HG03135 (cell line): ENCODE data around the gene DLG5.

Experiments
- ATAC-seq: cut with Tn5 transposase; IDR thresholded peaks from one replicate; pipeline ENCODE4 v1.9.1; 2021; ENCODE audit warnings: mild to moderate bottlenecking, moderate library complexity; ENCODE audit not compliant: unreplicated experiment

DLG5 gene

DNA sequence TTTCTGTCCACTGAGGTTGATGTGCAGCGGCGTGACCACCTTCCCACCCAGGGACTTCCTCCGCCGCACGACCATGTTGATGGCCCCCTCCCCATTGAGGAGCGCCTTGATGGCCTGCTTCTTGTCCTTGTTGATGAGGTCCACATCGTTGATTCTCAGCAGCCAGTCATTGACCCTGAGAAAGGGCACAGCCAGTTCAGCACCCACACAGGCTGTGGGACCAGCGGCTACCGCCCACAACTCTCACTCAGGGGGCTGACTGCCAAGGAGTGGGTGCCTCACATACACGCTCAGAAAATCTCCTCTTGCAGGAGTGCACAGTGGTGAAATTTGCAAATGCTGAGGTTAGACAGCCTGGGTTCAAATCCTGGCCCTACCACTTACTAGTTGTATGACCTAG lies 97.2 kb downstream of the DLG5 start:
- no peak for ATAC-seq

DNA sequence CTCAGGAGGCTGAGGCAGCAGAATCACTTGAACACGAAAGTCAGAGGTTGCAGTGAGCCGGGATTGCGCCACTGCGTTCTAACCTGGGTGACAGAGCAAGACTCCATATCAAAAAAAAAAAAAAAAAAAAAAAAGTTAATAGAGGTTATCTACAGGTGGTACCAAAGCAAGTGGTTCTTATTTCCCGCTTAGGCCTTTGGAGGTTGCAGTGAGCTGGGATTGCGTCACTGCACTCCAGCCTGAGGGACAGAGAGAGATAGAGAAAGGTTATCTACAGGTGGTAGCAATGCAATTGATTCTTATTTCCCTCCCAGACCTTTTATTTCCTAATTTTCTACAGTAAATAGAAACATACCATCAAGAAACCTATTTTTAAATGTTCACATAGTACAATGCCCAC lies 98.2 kb downstream of the DLG5 start:
- no peak for ATAC-seq

DNA sequence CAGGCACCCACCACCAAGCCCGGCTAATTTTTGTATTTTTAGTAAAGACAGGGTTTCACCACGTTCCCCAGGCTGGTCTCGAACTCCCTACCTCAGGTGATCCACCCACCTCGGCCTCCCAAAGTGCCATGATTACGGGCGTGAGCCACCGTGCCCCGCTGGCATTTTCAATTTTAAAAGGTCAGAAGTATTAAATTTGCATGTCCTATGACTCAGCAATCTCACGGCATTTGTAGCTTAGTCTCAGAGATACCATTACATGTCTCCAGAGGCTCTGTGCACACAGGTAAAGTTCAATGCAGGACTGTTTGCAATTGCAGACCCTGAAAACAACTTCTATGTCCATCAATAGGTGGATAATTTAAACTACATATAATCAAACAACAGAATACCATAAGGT lies 99.2 kb downstream of the DLG5 start:
- no peak for ATAC-seq

DNA sequence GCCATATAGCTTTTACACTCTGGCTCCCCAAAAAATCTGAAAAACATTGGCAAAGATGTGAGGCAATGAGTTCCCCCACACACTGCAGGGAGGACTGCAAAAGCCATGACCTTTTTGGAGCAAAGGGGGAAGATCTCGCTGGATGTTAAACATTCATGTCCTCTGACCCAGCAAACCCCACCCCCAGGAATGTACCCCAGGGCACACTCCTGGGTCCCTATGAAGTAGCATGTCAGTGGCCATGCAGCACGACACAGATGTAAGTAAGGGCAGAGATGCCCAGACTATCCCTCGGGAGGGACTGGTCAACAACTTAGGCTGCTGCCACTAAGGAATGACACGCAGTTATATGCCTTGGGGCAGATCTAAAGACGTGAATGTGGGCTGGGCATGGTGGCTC lies 100.6 kb downstream of the DLG5 start:
- no peak for ATAC-seq

DNA sequence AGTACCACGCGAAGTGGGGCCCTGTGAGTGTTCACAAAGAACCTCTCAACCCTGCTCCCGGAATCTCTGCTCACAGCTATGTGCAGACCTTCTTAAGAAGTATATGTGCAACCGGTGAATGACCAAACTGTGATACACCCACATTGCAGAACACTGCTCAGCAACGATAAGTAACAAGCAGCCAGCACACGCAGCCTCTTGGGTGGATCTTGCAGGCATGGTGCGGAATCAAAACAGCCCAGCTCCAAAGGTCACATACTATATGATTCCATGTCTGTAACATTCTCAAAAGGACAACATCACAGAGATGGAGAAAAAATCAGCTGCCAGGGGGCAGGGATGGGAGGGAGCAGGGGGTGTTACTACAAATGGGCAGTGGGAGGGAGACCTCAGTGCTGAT lies 101.6 kb downstream of the DLG5 start:
- ATAC-seq = no peak

DNA sequence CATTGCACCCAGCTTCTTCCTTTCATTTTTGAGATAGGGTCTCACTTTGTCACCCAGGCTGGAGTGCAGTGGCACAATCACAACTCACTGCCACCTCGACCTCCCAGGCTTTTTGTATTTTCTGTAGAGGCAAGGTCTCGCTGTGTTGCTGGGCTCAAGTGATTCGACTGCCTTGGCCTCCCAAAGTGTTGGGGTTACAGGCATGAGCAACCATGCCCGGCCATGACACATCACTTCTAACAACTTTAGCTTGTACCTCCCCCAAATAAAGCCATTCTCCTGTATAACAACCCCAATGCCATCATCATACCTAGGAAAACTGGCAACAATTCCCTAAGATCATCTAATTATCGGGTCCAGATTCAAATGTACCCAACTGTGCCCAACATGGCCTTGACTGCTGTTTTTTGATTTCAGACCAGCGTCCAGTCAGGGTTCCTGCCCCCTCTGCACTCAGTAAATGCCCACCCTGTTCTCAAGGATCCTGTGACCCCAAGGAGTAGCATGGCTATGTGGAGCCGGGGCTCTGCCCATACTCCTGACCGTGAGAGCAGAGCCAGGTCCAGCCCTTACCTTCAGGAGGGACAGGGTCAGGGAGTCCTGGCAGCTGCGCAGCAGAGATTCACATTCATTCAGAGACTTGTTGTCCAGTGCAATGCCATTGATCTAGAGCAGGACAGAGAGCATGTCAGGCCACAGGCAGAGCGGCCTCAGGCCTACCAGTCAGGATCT lies 102.6 kb downstream of the DLG5 start:
- no peak for ATAC-seq

DNA sequence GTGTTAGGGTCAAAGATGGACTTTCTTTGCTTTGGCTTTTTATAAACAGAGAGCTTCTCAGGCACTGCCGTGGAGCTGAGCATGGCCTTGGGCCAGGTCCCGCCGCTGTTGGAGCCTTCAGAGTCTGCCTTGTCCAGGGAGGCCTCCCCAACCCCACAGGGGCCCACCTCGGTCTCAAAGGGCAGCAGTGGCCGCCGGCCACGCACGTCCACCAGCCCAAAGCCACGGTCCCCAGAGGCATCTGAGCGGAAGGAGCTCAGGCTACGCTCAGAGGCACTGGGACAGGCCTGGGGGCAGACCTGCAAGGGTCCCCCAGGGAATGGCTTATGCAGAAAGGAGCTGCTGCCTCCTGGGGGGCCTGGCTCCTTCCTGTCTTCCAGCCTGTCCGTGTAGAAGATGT lies 105.0 kb downstream of the DLG5 start:
- ATAC-seq = no peak

DNA sequence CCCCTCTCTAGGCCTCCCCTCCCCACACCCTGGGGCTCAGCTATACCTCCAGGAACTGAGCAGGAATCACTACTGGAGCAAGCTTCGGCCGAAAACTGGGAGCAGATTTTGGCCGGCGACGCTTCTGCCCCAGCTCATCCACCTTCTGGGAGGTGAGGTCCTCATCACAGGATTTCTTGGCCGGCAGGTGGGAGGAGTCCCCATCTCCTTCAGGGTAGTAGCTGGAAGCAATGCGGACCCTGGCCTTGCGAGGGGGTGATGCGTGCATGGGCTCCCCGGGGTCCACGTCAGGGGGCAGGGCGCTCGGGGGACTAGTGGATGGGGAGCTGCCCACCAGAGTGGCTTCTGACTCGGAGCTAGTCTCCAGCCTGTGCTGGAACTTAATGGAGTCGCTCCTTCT lies 105.5 kb downstream of the DLG5 start:
- ATAC-seq = no peak

DNA sequence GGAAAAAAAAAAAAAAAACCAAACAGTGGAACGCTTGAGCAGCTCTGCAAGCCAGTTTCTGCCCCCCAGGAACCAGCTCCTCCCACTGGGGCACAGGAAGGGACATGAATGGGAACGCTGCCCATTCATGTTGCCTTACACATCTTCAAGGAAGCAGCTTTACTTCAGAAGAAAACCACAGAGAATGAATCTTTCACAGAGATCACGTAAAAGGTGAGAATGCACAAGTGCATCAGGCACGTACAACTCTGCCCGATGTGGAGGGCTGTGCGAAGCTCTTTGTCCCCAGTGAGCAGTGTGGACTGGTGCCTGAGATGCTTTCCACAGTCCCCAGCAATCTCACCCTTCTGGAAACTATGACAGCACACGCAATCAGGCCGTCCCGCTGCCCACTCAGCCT lies 106.2 kb downstream of the DLG5 start:
- ATAC-seq = no peak

DNA sequence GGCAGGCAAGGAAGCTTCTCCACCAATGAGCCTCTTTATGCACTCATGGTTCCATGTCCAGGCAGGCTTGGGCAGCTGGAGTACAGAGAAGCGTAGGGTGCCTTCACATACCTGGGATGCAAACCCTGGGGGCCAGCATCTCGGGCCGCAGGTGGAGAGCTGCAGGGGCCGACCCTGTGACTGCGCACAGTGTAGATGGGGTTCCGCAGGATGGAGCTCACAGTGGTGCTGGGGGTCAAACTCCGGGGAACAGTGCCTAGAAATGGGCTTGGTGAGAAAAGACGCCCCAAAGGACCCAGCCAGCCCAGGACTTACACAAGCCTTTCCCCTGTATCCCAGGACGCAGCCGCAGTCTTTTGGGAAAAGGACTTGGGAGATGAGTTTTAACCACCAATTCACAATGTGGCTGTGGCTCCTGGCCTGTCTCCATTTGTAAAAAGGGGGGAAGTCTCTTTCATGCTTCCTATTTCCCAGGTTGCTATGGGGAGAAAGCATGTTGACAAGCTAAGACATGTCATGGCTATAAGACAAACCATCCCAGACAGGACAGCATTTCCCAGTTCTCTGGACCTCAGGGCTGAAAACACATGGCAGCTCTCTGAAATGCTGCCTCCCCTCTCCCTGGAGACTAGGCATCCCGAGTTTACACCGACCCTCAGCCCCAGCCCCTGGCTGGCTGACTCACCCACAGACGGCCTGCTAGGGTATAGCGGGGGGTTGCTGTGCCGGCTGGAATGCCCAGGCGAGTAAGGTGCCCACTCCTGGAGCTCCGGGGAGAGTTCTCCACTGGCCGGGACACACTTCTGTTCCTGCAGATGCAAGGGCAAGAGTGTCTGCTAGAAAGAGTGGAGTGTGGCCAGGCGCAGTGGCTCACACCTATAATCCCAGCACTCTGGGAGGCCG lies 107.1 kb downstream of the DLG5 start:
- no peak for ATAC-seq

DNA sequence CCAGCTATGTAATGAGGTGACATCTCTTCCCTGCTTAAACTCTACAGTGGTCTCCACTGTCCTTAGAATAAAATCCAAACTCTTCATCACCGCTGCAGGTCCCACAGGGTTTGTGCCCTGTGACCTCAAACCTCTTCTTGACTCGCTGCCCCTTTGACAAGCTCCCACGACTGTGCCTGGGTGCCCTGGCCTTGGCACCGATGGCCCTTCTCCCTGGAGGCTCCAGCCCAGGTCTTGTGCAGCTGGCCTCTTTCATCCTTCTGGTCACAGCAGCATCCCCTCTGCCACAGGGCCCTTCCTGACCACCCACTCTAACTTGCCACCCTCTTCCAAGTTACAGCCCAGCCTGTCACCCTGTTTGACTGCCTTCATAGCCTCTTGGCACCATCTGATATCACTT lies 108.2 kb downstream of the DLG5 start:
- ATAC-seq = no peak

DNA sequence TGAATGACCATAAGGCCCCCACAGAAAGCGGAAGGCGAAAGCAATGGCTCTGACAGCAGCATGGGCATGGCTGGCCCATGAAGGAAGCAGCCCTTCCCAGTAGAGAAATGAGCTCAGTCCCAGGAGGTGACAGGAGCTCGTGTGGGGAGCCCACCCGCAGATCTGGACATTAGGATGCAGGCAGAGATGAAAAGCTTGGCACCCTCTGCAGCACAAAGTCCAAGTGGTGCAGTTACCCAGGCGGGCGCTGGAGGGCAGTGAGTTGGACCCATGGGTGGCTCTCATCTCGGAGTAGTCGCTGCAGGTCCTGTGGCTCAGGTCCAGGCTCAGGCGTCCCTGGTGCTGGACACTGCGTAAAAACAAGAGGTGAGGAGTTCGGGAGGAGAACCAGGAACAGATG lies 109.0 kb downstream of the DLG5 start:
- ATAC-seq = no peak

DNA sequence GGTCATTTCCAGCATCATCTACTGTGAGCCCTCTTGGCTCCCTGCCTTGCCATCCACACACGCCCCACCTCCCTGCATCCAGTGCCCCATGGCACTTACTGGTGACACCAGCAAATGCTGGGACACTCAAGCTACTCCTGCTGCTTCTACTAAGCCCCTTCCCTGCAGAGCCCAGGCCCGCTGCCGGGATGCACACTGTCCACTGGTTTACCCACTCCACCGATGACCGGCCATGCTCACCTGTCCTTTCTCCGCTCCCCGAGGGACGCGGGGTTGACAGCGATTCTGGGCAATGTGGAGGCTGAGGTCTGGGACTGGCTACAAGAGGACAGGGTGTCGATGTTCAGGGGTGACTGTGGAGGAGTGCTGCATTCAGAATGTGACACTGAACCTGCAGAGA lies 110.2 kb downstream of the DLG5 start:
- ATAC-seq = no peak

DNA sequence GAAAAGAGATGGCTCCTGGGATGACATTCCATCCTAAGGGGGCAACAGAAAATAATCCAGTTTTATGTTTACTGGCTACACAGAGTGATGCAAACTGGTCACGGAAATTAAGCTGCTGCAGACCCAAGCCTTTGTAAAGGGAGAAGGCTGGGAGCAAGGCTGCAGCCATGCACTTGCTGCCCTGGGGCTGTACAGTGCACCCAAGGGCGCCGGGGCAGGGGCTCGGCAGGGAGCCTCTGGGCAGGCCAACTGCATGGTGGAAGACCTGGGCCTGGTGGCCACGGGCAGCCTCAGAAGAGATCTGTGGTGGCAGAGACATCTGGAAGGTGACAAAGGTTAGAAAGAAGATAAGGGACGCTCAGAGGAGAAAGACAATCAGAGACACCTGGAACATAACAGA lies 113.8 kb downstream of the DLG5 start:
- ATAC-seq = no peak

DNA sequence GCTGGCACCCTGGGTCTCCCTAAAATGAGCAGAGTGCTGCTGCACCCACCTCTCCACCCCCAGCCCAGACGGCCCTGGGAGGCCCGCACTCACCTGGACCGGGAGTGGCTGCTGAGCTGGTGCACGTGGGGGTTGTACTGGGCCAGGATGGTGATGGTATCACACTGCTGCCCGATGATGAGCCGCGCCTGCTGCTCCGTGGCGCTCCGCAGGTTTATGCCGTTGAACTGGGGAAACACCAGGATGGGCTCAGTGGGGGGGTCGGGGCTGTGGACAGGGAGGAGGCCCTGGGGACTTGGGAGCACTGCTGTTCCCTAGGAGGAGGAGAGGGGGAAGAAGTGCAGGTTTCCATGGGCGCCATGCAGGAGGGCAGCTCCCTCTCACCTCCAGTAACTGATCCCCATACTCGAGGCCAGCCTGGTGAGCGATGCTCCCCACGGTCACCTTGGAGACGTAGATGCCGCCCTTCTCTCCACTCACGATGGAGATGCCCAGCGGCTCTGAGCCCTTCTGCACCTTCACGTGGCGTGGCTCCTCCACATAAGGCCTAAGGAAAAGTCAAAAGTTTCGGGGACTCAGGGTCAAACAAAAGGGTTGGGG lies 114.6 kb downstream of the DLG5 start:
- no peak for ATAC-seq

DNA sequence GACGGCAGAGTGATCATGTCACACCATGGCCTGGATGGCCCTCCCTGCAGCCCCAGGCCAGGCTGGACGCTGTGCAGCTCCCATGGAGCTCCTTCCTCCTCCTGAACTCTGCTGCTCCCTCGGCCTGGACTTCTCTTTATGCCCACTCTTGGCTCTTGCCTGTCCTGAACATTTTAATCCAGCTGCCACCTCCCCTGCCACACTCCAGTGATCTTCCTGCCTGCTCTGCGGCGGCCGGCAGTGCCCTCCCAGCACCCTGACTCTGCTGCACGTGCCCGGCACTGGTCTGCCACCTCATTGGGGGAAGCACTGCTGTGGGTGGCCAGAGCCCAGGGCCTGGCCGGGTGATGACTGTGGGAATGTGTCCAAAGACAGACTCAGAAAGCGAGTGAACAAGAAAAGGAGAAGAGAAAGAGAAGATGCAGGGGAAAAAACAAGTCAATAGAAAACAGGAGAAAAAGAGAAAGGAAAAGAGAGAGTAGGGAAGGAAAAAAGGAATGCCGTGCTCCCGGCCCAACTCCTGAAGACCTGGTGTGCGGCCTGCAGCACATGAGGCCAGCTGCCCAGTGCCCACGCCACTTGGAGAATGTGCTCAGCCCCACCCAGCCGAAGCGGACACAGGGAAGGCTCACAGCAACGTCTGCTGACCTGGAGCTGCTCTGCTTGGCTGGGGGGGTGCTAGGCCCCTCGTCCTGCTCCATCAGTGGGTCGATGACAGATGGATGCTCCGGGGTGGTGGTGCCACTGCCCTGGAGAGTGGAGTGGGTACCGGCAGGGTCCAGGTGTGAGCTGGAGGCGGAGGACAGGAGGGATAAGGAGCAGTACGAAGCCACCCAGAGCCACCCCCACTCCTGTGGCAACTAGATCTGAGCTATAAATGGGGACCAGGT lies 115.9 kb downstream of the DLG5 start:
- no peak for ATAC-seq

DNA sequence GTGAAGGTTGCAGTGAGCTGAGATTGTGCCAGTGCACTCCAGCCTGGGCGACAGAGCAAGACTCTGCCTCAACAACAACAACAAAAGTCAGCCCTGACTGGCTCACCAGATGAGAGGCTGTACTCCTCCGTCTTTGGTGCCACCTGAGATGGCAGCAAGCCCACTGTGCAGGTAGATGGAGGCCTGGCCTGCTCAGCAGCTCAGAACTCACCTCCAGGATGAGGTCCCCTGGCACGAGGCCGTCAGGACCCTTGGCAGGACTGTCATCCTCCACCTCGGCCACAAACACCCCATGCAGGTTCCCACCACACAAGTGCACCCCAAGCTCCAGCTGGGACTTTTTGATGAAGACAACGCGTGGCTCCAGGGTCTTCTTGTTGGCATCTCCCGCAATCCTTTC lies 117.2 kb downstream of the DLG5 start:
- ATAC-seq = no peak

DNA sequence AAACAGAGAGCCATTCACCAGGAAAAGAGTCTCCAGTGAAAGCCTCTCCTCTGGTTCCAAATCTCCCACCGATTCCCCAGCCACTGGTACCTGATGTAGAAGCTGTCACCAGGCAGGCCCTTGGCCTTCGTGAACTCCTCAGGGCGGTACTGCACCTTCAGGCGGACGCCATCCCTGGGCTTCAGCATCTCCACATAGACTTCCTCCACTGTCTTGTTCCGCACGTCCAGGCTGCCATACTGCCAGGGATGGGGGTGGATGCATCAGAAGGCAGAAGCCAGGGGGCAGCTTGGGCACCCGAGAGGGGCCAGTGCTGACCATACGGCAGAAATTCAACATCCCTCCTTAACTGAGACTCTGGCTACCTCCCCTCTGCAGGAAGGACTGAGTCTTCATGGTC lies 118.8 kb downstream of the DLG5 start:
- ATAC-seq = no peak

DNA sequence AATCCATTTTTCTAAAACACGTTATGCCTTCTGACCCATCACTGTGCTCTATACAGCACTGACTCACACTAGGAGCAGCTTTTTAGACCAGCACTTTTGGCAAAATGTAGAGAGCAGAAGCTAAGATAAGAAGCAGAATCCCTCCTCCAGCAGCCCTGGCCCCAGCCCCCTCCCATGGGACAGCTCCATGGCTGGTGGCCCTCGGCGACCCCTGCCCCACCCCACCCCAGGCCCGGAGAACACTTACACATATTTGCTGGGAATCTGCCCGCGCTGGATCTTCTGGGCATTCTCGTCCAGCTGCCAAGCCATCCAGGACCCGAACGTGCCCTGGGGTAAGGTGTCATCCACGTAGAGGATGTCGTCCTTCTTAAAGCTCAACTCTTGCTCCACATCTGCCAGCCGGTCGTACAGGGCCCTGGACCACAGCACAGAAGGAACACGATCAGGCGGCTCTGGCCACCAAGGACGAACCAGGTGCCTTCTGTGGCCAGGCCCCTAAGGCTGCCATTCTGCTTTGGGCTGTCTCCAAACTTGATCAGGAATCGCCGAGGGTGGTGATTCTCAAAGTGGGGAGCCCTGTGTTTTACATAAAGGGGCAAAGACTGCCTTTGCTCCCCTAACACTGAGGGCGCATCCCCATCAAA lies 119.9 kb downstream of the DLG5 start:
- ATAC-seq = no peak

DNA sequence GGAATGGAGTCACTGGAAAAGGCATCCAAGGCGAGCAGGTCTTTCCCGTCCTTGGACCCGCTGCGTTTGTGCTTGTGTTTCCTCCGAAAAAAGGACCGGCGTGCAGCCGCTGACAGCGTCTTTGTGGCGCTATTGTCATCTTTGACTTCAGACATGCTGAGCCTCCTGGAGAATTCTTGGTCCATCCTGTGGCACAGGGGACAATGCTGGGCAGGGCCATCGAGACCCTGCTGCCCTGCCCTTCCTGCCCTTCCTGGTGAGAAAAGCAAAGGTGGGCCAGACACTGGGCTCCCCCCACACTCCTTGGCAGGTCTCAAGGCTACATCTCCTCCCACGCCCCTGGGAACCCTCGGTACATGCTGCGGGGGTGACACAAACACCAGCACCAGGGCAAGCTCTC lies 120.9 kb downstream of the DLG5 start:
- ATAC-seq = no peak

DNA sequence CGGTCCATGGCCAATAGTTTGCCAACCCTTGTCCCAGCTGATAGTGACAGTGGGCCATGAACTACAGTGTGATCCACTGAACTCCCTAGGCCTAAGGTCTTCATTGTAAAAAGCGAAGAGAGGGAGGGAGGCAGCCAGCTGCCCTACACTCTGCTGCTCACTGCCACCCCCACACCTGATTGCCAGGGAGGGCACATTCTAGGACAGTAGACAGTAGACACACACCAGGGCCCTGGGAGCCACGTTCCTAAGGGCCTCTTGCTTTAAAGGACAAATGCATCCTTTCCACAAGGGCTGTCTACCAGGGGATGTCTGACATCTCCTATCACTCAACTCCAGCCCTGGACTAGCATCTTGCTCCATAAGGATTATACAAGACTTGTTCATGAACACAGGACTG lies 122.2 kb downstream of the DLG5 start:
- no peak for ATAC-seq
